Measurements from ENCODE around the gene PGM1. TPM values are rescaled to one million over a fixed set of nuclear protein-coding genes. Genes with fewer than 3 reads are reported as not detected.
A peak's percentile ranks its signal among the peaks of the same experiment; 100 is the strongest.

PGM1 gene
- polyA plus RNA-seq, 3 donors, result 8.2 to 39.8 (median 28.7) TPM

DNA sequence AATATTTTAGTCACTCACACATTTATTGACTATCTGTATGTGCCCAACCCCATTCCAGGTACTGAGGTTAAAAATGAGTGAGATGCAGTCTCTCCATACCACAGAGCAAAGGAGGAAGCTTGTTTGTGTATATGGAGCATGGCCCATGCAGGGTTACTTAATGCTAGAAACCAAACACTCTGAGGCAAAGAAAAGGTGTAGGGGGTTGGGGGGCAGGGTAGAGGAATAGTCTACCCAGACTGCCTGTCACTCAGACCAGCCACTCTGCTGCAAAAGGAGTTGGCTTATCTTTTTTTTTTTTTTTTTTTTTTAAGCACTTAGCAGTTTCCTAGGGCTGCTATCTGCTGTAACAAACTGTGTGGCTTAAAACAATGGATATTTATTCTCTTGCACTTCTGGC, 19.8 kb downstream of the PGM1 start:
- no peaks in the 10 kb centered on the region for H3K27me3 ChIP-seq (ENCODE audit: control insufficient read depth in 2 of 2, insufficient read depth in 2 of 2, low read length in 2 of 2)
- peaks cover 7 to 9% of the 10 kb centered on the region in 2 donors for H3K4me1 ChIP-seq (ENCODE audit: control insufficient read depth in 1 of 2, insufficient read depth in 2 of 2, low read length in 2 of 2)
- Mint-ChIP-seq H3K9me3 (no peaks in the 10 kb centered on the region), H3K27me3 (ENCODE audit: low read depth in 3 of 3) (no peaks in the 10 kb centered on the region), H3K27ac (no peak overlapping the region), H3K4me3 (no peak overlapping the region), H3K4me1 (peaks cover 25% of the 10 kb centered on the region), H3K36me3 (peaks cover 4 to 7% of the 10 kb centered on the region in 2 donors)
- DNase-seq, result no peak
- no peaks in the 10 kb centered on the region for H4K20me1 ChIP-seq (ENCODE audit: insufficient read depth, low read length)
- TF ChIP-seq, protein P1, sequence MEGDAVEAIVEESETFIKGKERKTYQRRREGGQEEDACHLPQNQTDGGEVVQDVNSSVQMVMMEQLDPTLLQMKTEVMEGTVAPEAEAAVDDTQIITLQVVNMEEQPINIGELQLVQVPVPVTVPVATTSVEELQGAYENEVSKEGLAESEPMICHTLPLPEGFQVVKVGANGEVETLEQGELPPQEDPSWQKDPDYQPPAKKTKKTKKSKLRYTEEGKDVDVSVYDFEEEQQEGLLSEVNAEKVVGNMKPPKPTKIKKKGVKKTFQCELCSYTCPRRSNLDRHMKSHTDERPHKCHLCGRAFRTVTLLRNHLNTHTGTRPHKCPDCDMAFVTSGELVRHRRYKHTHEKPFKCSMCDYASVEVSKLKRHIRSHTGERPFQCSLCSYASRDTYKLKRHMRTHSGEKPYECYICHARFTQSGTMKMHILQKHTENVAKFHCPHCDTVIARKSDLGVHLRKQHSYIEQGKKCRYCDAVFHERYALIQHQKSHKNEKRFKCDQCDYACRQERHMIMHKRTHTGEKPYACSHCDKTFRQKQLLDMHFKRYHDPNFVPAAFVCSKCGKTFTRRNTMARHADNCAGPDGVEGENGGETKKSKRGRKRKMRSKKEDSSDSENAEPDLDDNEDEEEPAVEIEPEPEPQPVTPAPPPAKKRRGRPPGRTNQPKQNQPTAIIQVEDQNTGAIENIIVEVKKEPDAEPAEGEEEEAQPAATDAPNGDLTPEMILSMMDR (IDR thresholded peaks at IDR 0.05), result no peak
- peaks cover 0 to 7% of the 10 kb centered on the region in 2 donors for H3K36me3 ChIP-seq (replicated peaks in 1 of 2; ENCODE audit: control insufficient read depth in 1 of 2, insufficient read depth in 2 of 2, low read length in 2 of 2)
- H3K4me3 ChIP-seq (replicated peaks in 1 of 3; ENCODE audit: low read depth in 2 of 3, low read length in 3 of 3), result no peak overlapping the region
- no peak overlapping the region for H3K9ac ChIP-seq (ENCODE audit: insufficient read depth, low read length, poor library complexity, severe bottlenecking)
- no peaks in the 10 kb centered on the region for H3K9me3 ChIP-seq (replicated peaks in 1 of 2; ENCODE audit: control insufficient read depth in 1 of 2, insufficient read depth in 1 of 2, low read length in 2 of 2)
- H3K27ac ChIP-seq (ENCODE audit: low read depth in 1 of 2, low read length in 2 of 2), result no peak overlapping the region
- intact Hi-C loops (cut with micrococcal nuclease), result no loop called here
- H2AFZ ChIP-seq (ENCODE audit: insufficient read depth, low read depth, low read length, poor library complexity, severe bottlenecking), result no peak overlapping the region
- no peak overlapping the region for H3K4me2 ChIP-seq (replicated peaks; ENCODE audit: extremely low read depth, low read length, poor library complexity, severe bottlenecking)
- H3K79me2 ChIP-seq (ENCODE audit: insufficient read depth, low read length), result peaks cover 11% of the 10 kb centered on the region

DNA sequence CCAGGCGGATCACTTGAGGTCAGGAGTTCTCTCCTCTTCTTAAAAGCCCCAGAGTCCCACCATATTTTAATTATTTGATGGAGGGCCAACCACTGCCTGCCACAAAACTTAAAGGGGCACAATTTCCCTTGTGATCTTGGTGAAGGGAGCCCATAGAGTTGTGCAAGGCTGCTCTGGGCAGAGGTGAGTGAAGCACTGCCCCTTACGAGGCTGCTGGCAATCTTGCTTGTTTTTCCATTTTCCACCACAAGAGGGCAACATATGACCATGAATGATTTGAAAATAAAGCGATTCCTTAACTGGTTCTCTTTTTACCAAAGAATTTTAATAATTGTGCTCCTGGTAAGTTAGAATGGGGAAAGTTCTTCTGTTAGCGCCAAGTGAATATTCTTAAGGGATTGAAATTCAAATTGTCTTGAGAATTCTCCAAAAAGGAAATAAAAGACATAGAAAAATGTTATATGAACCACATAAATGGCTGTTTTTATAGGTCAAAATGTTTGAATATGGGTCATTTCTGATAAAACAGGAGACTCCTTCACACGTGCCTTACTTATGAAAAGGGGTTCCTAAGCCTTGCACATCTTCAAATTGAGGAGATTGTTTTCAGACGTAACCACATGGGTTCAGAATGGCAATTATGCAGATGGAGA, 22.7 kb downstream of the PGM1 start:
- Histone ChIP-seq H3K9ac (ENCODE audit: insufficient read depth, low read length, poor library complexity, severe bottlenecking) (no peak overlapping the region), H3K4me1 (ENCODE audit: control insufficient read depth in 1 of 2, insufficient read depth in 2 of 2, low read length in 2 of 2) (peaks cover 7 to 9% of the 10 kb centered on the region in 2 donors), H3K27ac (ENCODE audit: low read depth in 1 of 2, low read length in 2 of 2) (no peak overlapping the region), H3K36me3 (replicated peaks in 1 of 2; ENCODE audit: control insufficient read depth in 1 of 2, insufficient read depth in 2 of 2, low read length in 2 of 2) (peaks cover 0 to 7% of the 10 kb centered on the region in 2 donors), H2AFZ (ENCODE audit: insufficient read depth, low read depth, low read length, poor library complexity, severe bottlenecking) (no peak overlapping the region), H4K20me1 (ENCODE audit: insufficient read depth, low read length) (no peaks in the 10 kb centered on the region), H3K4me2 (replicated peaks; ENCODE audit: extremely low read depth, low read length, poor library complexity, severe bottlenecking) (no peak overlapping the region), H3K4me3 (replicated peaks in 1 of 3; ENCODE audit: low read depth in 2 of 3, low read length in 3 of 3) (no peak overlapping the region), H3K27me3 (ENCODE audit: control insufficient read depth in 2 of 2, insufficient read depth in 2 of 2, low read length in 2 of 2) (no peaks in the 10 kb centered on the region), H3K79me2 (ENCODE audit: insufficient read depth, low read length) (peaks cover 12% of the 10 kb centered on the region), H3K9me3 (replicated peaks in 1 of 2; ENCODE audit: control insufficient read depth in 1 of 2, insufficient read depth in 1 of 2, low read length in 2 of 2) (no peaks in the 10 kb centered on the region)
- Mint-ChIP-seq H3K27me3 (ENCODE audit: low read depth in 3 of 3) (peaks cover 0 to 1% (median 0%) of the 10 kb centered on the region in 3 donors), H3K36me3 (peaks cover 4 to 10% of the 10 kb centered on the region in 2 donors), H3K27ac (no peak overlapping the region), H3K4me3 (no peak overlapping the region), H3K9me3 (no peaks in the 10 kb centered on the region), H3K4me1 (peaks cover 25% of the 10 kb centered on the region)
- TF ChIP-seq, protein P1 (IDR thresholded peaks at IDR 0.05), result peak; percentile 87
- WGBS (ENCODE audit: insufficient coverage), result 83% methylated on average over 1 of the region's 6 CpGs
- intact Hi-C loops (cut with micrococcal nuclease), result loop anchor here (2.0 to 5.0 kb wide), 3 partner anchors 521 to 631 kb away; no protein-coding TSS in a partner anchor
- peak; percentile 60 to 74 (median 65) for DNase-seq

All from CD14-positive monocyte (primary cell).